Endothelial cell of umbilical vein (primary cell): ENCODE results near the gene ZNF804B. TPM values are rescaled to one million over a fixed set of nuclear protein-coding genes. Genes with fewer than 3 reads are reported as not detected.

ENCODE experiments used
- BruUV-seq: library from RNA; stranded (reverse); fragments of 400-500 nt; replicated peaks from 2 replicates; lab custom pipeline; 2021; lab: Mats Ljungman, UMichigan
- CTCF ChIA-PET: fragments of 300-600, 350-600 bp; sonication (Branson Sonifier 250); formaldehyde crosslinking; loops from one replicate; lab custom pipeline; 2021; ENCODE audit warnings: antibody characterized with exemption, inconsistent platforms; lab: Charles Lee
- POLR2A ChIA-PET: fragments of 300-600, 350-600 bp; sonication (Branson Sonifier 250); formaldehyde crosslinking; loops from one replicate; lab custom pipeline; 2021; ENCODE audit warnings: antibody characterized with exemption, inconsistent platforms; lab: Charles Lee
- DNase-seq: peaks from one replicate; pipeline ENCODE4 v3.0.0-alpha.2; 2011; ENCODE audit warnings: low read depth, low spot score
- FAIRE-seq: peaks from 2 replicates; lab custom pipeline; 2011; peaks lifted over from hg19 to GRCh38; lab: Jason Lieb, UNC
- H2AFZ ChIP-seq: 2 replicates; pipeline ENCODE4 v1.6.0; 2012; ENCODE audit warnings: low read depth, low read length, control low read depth, inconsistent platforms
- H3K27ac ChIP-seq: 2 replicates; pipeline ENCODE4 v1.5.1; 2011; ENCODE audit warnings: low read depth, mild to moderate bottlenecking, control low read depth, low read length, moderate library complexity; ENCODE audit not compliant: insufficient read depth
- H3K27me3 ChIP-seq, 2 experiments: 2 replicates each; pipeline versions ENCODE4 v1.6.0 to v1.6.1; 2011; ENCODE audit warnings: low read length in 2 of 2, mixed read lengths in 1 of 2; ENCODE audit not compliant: control insufficient read depth in 2 of 2, insufficient read depth in 2 of 2
- H3K36me3 ChIP-seq, 2 experiments: 2 replicates in 1 of 2; 3 replicates in 1 of 2; pipeline ENCODE4 v1.5.1; 2011; ENCODE audit warnings: low read length in 2 of 2, mild to moderate bottlenecking in 1 of 2, moderate library complexity in 1 of 2; ENCODE audit not compliant: control insufficient read depth in 2 of 2, insufficient read depth in 2 of 2; ENCODE audit errors: extremely low read depth in 1 of 2
- H3K4me1 ChIP-seq: 3 replicates; pipeline ENCODE4 v1.5.1; 2011; ENCODE audit warnings: mild to moderate bottlenecking, low read length; ENCODE audit not compliant: control insufficient read depth, insufficient read depth; ENCODE audit errors: extremely low read depth
- H3K4me2 ChIP-seq: 2 replicates; pipeline ENCODE4 v1.6.1; 2011; ENCODE audit warnings: low read length, control low read depth, mixed read lengths; ENCODE audit not compliant: insufficient read depth
- H3K4me3 ChIP-seq, 3 experiments: fragments of 200-600 bp in 1 of 3; sonication (generic), shearing (Covaris generic) in 1 of 3; replicated peaks in 1 of 3; 2 replicates each; pipeline ENCODE4 v1.5.1; 2011 to 2016; ENCODE audit warnings: control low read depth in 3 of 3, low read length in 3 of 3, mild to moderate bottlenecking in 2 of 3, inconsistent platforms in 1 of 3, low read depth in 1 of 3, moderate library complexity in 1 of 3; ENCODE audit not compliant: insufficient read depth in 1 of 3
- H3K79me2 ChIP-seq: 2 replicates; pipeline ENCODE4 v1.6.0; 2012; ENCODE audit warnings: low read length, inconsistent platforms; ENCODE audit not compliant: control insufficient read depth, insufficient read depth
- H3K9ac ChIP-seq: replicated peaks from 2 replicates; pipeline ENCODE3; 2011; ENCODE audit warnings: low read length, control low read depth; ENCODE audit not compliant: insufficient read depth; ENCODE audit errors: extremely low read depth
- H3K9me1 ChIP-seq: replicated peaks from 3 replicates; pipeline ENCODE4 v1.6.0; 2011; ENCODE audit warnings: mild to moderate bottlenecking, low read length; ENCODE audit not compliant: control insufficient read depth, insufficient read depth; ENCODE audit errors: extremely low read depth
- H3K9me3 ChIP-seq: replicated peaks from 2 replicates; pipeline ENCODE4 v1.5.1; 2012; ENCODE audit warnings: low read length, inconsistent platforms; ENCODE audit not compliant: control insufficient read depth, insufficient read depth
- H4K20me1 ChIP-seq: replicated peaks from 2 replicates; pipeline ENCODE3; 2011; ENCODE audit warnings: mild to moderate bottlenecking, low read length; ENCODE audit not compliant: control insufficient read depth, insufficient read depth; ENCODE audit errors: extremely low read depth
- EZH2 ChIP-seq: IDR thresholded peaks from 2 replicates; pipeline ENCODE4 v1.6.1; 2012; ENCODE audit warnings: borderline replicate concordance, low read depth, mild to moderate bottlenecking, moderate library complexity, low read length, inconsistent platforms; ENCODE audit not compliant: severe bottlenecking
- FOS ChIP-seq: IDR thresholded peaks from 2 replicates; pipeline ENCODE4 v1.6.1; 2011; ENCODE audit warnings: mild to moderate bottlenecking, low read length, moderate library complexity, borderline replicate concordance; ENCODE audit not compliant: insufficient read depth
- GATA2 ChIP-seq: IDR thresholded peaks from 2 replicates; pipeline ENCODE4 v1.7.0; 2011; ENCODE audit warnings: low read depth, mild to moderate bottlenecking, moderate library complexity, mixed read lengths, low read length; ENCODE audit not compliant: insufficient read length, insufficient read depth
- JUN ChIP-seq: IDR thresholded peaks from 2 replicates; pipeline ENCODE4 v1.6.1; 2011; ENCODE audit warnings: borderline replicate concordance, low read depth; ENCODE audit not compliant: insufficient read length, insufficient read depth
- MYC ChIP-seq: IDR thresholded peaks from one replicate; pipeline ENCODE4 v1.6.1; 2011; ENCODE audit warnings: mild to moderate bottlenecking, low read depth, low read length
- POLR2A ChIP-seq: IDR thresholded peaks from 2 replicates; pipeline ENCODE4 v1.6.1; 2012; ENCODE audit warnings: low read depth, mild to moderate bottlenecking, control low read depth, low read length
- POLR2AphosphoS5 ChIP-seq: IDR thresholded peaks from 2 replicates; pipeline ENCODE4 v1.6.1; 2012; ENCODE audit warnings: low read depth, mild to moderate bottlenecking, control low read depth, low read length, moderate library complexity; ENCODE audit not compliant: insufficient read depth
- dilution Hi-C: fragments of 300-500 bp; cut with MboI; formaldehyde crosslinking; loops from one replicate; pipeline ENCODE4 v1.15.0; 2019; ENCODE audit warnings: low sequenced_read_pairs; ENCODE audit not compliant: extremely low pct_ligation_motif_present
- intact Hi-C: fragments of 100-400 bp; cut with micrococcal nuclease; formaldehyde crosslinking; loops from one replicate; pipeline ENCODE4 v1.10.0; 2022
- polyA plus RNA-seq, 4 experiments: library from polyadenylated mRNA; depleted of rRNA in 3 of 4; stranded (reverse) in 3 of 4; unstranded in 1 of 4; fragments of >200 nt; gene quantifications; 2 replicates each; pipeline versions ENCODE4 v1.2.1 to v1.2.3, GENCODE V29; 2011 to 2012; ENCODE audit warnings: missing spikeins in 1 of 4
- total RNA-seq: library from RNA; stranded (reverse); gene quantifications from 2 replicates; pipeline ENCODE4 v1.2.3, GENCODE V29; 2021
- TF ChIP-seq, protein P1 (sequence below), 2 donors: IDR thresholded peaks; 1 replicate in 1 of 2; 2 replicates in 1 of 2; pipeline ENCODE4 v1.5.1; 2011; ENCODE audit warnings: low read length in 2 of 2, mild to moderate bottlenecking in 2 of 2, moderate library complexity in 2 of 2, control low read depth in 1 of 2, inconsistent platforms in 1 of 2, low read depth in 1 of 2; ENCODE audit not compliant: insufficient read depth in 1 of 2; ENCODE audit errors: extremely low read depth in 1 of 2
- TF ChIP-seq, protein P2 (sequence below): IDR thresholded peaks from 2 replicates; pipeline ENCODE4 v1.6.1; 2011; ENCODE audit not compliant: insufficient read depth, insufficient read length

ZNF804B gene
- total and polyA plus RNA-seq, 2 donors (not counting 3 experiments of a cell fraction or from before 2014, with no cell fraction given): not detected

DNA sequence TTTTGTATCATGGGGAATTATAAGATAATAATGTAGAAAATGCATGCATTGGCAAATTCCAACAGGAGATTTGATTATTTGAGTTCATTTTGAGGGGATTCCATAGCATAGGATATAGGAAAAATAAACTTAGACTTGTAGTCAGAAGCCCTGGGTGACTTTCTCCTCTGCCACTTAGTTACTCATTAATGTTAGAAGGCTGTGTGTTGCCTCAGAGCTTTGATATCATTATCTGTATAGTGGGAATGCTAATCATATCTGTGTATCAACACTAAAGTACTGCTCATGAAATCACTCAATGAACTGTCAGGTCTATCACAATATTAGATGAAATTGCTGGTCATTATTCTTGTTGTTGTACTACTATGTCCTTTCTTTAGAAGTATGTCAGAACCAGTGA is 59.1 kb downstream of the ZNF804B start:
- no peak for TF ChIP-seq JUN
- TF ChIP-seq, protein P1, sequence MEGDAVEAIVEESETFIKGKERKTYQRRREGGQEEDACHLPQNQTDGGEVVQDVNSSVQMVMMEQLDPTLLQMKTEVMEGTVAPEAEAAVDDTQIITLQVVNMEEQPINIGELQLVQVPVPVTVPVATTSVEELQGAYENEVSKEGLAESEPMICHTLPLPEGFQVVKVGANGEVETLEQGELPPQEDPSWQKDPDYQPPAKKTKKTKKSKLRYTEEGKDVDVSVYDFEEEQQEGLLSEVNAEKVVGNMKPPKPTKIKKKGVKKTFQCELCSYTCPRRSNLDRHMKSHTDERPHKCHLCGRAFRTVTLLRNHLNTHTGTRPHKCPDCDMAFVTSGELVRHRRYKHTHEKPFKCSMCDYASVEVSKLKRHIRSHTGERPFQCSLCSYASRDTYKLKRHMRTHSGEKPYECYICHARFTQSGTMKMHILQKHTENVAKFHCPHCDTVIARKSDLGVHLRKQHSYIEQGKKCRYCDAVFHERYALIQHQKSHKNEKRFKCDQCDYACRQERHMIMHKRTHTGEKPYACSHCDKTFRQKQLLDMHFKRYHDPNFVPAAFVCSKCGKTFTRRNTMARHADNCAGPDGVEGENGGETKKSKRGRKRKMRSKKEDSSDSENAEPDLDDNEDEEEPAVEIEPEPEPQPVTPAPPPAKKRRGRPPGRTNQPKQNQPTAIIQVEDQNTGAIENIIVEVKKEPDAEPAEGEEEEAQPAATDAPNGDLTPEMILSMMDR (IDR thresholded peaks at IDR 0.05; ENCODE audit: extremely low read depth in 1 of 2, insufficient read depth in 1 of 2, low read depth in 1 of 2, low read length in 2 of 2): no peak
- TF ChIP-seq EZH2: no peak
- TF ChIP-seq MYC: no peak
- no peak for TF ChIP-seq POLR2A
- TF ChIP-seq POLR2AphosphoS5: no peak
- TF ChIP-seq GATA2: no peak
- TF ChIP-seq, protein P2, sequence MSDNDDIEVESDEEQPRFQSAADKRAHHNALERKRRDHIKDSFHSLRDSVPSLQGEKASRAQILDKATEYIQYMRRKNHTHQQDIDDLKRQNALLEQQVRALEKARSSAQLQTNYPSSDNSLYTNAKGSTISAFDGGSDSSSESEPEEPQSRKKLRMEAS: no peak
- TF ChIP-seq FOS: no peak

More for the DNA sequence above, 59.1 kb downstream of the ZNF804B start:
- BruUV-seq: no TSS peak
- no peak overlapping the region for H2AFZ ChIP-seq
- DNase-seq (no peak), FAIRE-seq (no peak)
- intact Hi-C loops: no loop called here
- dilution Hi-C loops: no loop called here
- no peak overlapping the region for H3K4me2 ChIP-seq
- H3K27ac ChIP-seq: no peak overlapping the region
- no peaks in the 10 kb centered on the region for H3K36me3 ChIP-seq
- no peaks in the 10 kb centered on the region for H4K20me1 ChIP-seq
- H3K4me1 ChIP-seq: no peaks in the 10 kb centered on the region
- no peaks in the 10 kb centered on the region for H3K27me3 ChIP-seq
- H3K9me3 ChIP-seq: no peaks in the 10 kb centered on the region
- no peak overlapping the region for H3K9ac ChIP-seq
- no peaks in the 10 kb centered on the region for H3K79me2 ChIP-seq
- H3K4me3 ChIP-seq: no peak overlapping the region
- ChIA-PET POLR2A (no interaction called here), CTCF (interaction anchor here (0.6 kb wide), 1 partner anchor 1365 kb away, joined by 3 read pairs; no protein-coding TSS in a partner anchor)
- H3K9me1 ChIP-seq: no peaks in the 10 kb centered on the region
